Measurements from ENCODE around the gene RPS26.

DNA sequence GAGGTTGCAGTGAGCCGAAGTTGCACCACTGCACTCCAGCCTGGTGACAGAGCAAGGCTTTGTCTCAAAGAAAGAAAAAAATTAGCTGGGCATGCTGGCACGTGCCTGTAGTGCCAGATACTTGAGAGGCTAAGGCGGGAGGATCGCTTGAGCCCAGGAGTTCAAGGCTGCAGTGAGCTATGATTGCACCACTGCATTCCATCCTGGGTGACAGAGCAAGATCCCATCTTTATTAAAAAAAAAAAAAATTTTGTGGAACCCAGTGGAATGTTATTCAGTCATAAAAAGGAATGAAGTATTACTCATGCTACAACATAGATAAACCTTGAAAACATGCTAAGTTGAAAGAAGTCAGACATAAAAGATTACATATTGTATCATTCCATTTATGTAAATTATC lies 29.9 kb downstream of the RPS26 start:
- TF ChIP-seq EZH2 (IDR thresholded peaks at IDR 0.05; ENCODE audit: insufficient read depth, low read length) (no peak), CTCF (IDR thresholded peaks at IDR 0.05; ENCODE audit: insufficient read depth, low read depth, low read length) (no peak)
